Type B pancreatic cell (in vitro differentiated cells): ENCODE measurements around the gene PBX4. TPM values are rescaled to one million over a fixed set of nuclear protein-coding genes. Genes with fewer than 3 reads are reported as not detected.

Experiments used
- DNase-seq: peaks from one replicate; pipeline ENCODE4 v3.0.0; 2021; ENCODE audit warnings: mixed read lengths; ENCODE audit not compliant: unreplicated experiment; ENCODE audit errors: extremely low spot score
- H3K27ac Mint-ChIP-seq: 2 replicates; pipeline ENCODE4 v1.8.0; 2021; ENCODE audit warnings: mild to moderate bottlenecking, mixed read lengths
- H3K27me3 Mint-ChIP-seq: 2 replicates; pipeline ENCODE4 v1.8.0; 2021; ENCODE audit warnings: mixed read lengths
- H3K36me3 Mint-ChIP-seq: 2 replicates; pipeline ENCODE4 v1.8.0; 2021; ENCODE audit warnings: mixed read lengths
- H3K4me1 Mint-ChIP-seq: one replicate; pipeline ENCODE4 v1.8.0; 2021; ENCODE audit warnings: mixed read lengths; ENCODE audit not compliant: unreplicated experiment
- H3K4me3 Mint-ChIP-seq: 2 replicates; pipeline ENCODE4 v1.8.0; 2021; ENCODE audit warnings: mild to moderate bottlenecking, mixed read lengths
- H3K9me3 Mint-ChIP-seq: 2 replicates; pipeline ENCODE4 v1.8.0; 2021; ENCODE audit warnings: mixed read lengths
- CTCF ChIP-seq: fragments of 200-600 bp; sonication (generic); conservative IDR thresholded peaks from 2 replicates; pipeline ENCODE4 v1.5.0; 2021; ENCODE audit warnings: antibody characterized with exemption, mild to moderate bottlenecking
- total RNA-seq: library from RNA; stranded (reverse); gene quantifications from 2 replicates; pipeline ENCODE4 v1.2.1, GENCODE V29; 2021; ENCODE audit warnings: low replicate concordance

Gene PBX4
- total RNA-seq, 1 donor from 2014 or later, result 10.9 TPM

GRCh38 chr19:19579533-19580361, 38.7 kb downstream of the PBX4 start:
- Mint-ChIP-seq H3K27ac (no peak overlapping the region), H3K4me1 (no peaks in the 10 kb centered on the region), H3K27me3 (no peaks in the 10 kb centered on the region), H3K4me3 (no peak overlapping the region), H3K36me3 (no peaks in the 10 kb centered on the region), H3K9me3 (no peaks in the 10 kb centered on the region)
- no peak for DNase-seq
- no peak for TF ChIP-seq CTCF

- no peak for DNase-seq
- Mint-ChIP-seq H3K9me3 (no peaks in the 10 kb centered on the region), H3K36me3 (no peaks in the 10 kb centered on the region), H3K4me3 (no peak overlapping the region), H3K27me3 (no peaks in the 10 kb centered on the region), H3K27ac (no peak overlapping the region), H3K4me1 (no peaks in the 10 kb centered on the region)
- TF ChIP-seq CTCF, result no peak
Measured at GRCh38 chr19:19578252-19578651, 40.2 kb downstream of the PBX4 start.

- no peak overlapping the region for H3K4me3 Mint-ChIP-seq
- H3K36me3 Mint-ChIP-seq, result peaks cover 4% of the 10 kb centered on the region
- no peak overlapping the region for H3K27ac Mint-ChIP-seq
- no peaks in the 10 kb centered on the region for H3K4me1 Mint-ChIP-seq
- H3K27me3 Mint-ChIP-seq, result no peaks in the 10 kb centered on the region
- DNase-seq, result no peak
- H3K9me3 Mint-ChIP-seq, result no peaks in the 10 kb centered on the region
- no peak for TF ChIP-seq CTCF
Measured at GRCh38 chr19:19575411-19575810, 43.1 kb downstream of the PBX4 start.

- H3K4me1 Mint-ChIP-seq, result no peaks in the 10 kb centered on the region
- H3K27me3 Mint-ChIP-seq, result no peaks in the 10 kb centered on the region
- no peaks in the 10 kb centered on the region for H3K9me3 Mint-ChIP-seq
Measured at GRCh38 chr19:19571071-19571786, 47.3 kb downstream of the PBX4 start.

GRCh38 chr19:19570571-19570970, 47.9 kb downstream of the PBX4 start:
- Mint-ChIP-seq H3K27ac (no peak overlapping the region), H3K9me3 (no peaks in the 10 kb centered on the region), H3K4me1 (no peaks in the 10 kb centered on the region), H3K36me3 (peaks cover 9% of the 10 kb centered on the region), H3K27me3 (no peaks in the 10 kb centered on the region), H3K4me3 (no peak overlapping the region)
- no peak for DNase-seq
- no peak for TF ChIP-seq CTCF

More at GRCh38 chr19:19571071-19571786, 47.3 kb downstream of the PBX4 start:
- DNase-seq, result no peak
- TF ChIP-seq CTCF, result no peak
- peaks cover 9% of the 10 kb centered on the region for H3K36me3 Mint-ChIP-seq
- H3K4me3 Mint-ChIP-seq, result no peak overlapping the region
- H3K27ac Mint-ChIP-seq, result no peak overlapping the region
